ENCODE data around the gene MLST8.

MLST8 gene

DNA sequence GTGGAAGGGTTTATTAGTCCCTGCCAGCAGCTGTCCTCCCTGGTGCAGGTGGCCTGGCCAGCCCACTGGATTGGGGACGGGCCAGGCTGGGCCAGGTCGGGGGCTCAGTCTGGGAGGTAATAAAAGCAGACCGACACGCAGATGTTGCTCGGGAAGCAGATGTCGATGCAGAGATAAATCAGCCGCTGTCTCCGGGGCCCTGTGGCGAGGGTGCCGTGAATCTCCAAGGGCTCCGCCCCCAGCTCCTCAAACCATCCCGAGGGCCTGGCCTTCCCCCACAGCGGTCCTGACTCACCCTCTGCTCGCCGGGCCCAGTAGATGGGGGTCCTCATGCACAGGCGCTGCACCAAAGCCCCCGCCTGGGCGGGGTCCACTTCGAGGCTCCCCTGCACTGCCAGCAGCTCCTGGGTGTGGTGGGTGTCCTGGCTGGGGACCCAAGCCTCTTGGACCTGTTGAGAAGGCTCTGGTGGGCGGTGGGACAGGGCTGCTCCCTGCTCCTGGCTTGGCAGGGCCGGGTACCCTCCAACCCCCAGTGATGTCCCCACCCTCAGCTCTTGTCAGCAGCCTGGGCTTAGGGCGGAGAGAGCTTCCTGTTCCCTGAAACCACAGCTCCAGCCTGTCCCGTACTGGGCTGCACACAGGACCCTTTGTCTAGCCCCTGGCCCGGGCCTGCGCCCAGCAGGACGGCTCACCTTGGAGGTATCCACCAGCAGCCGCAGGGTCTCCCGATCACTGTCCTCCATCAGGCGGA, 4.2 kb downstream of the MLST8 start:
- no peak for DNase-seq

GRCh38 chr16:2210009-2210332, 4.7 kb downstream of the MLST8 start:
- no peak for DNase-seq

DNA sequence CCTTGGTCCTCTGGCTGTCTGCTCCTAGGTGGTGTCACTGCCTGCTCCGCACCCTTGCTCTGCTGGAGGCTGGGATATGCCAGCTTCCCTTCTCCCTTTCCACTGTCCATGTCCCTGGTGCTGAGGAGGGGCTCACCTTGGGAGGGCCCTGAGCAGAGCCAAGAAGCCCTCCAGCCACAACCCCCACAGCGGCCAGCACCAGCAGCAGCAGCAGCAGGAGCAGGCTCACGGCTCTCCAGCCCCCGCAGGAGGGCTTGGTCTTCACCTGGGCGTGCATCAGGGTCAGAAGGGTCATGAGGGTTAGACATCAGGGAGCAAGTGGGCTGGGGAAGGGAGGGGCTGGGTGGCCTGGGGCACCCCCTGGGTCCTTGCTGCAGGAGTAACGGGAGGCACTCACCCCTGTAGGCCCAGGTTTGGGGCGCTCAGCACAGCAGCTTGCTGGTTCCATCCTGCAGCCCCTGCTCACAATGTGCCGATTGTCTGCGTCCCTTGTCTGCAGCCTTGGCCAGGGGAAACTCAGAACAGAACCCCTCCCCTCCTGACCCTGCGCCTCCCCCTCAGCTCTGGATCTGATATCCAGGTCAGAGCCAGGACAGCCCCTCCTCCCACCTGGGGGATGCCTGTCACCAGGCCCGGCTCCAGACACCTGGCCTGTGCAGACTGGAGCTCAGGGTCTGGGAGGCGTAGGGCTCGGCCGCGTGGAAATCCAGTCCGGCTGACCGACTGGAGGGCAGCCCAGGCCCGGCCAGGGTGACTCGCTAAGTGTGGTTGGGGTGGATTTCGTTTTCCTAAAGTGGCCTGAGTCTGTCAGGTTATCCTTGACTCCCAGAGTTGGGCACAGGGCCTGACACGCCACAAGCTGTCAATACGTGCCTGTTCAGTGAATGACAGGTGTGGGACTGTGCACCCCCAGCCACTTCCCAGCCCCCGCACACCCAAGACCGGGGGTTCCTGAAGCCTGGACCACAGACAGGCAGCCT, 5.4 kb downstream of the MLST8 start, which contains the start of gene BRICD5:
BRICD5 (minus strand) TSS at position 478 of the 980 bp plus-strand sequence; CDS start at position 448, 30 bp downstream.
- no peak for DNase-seq

DNA sequence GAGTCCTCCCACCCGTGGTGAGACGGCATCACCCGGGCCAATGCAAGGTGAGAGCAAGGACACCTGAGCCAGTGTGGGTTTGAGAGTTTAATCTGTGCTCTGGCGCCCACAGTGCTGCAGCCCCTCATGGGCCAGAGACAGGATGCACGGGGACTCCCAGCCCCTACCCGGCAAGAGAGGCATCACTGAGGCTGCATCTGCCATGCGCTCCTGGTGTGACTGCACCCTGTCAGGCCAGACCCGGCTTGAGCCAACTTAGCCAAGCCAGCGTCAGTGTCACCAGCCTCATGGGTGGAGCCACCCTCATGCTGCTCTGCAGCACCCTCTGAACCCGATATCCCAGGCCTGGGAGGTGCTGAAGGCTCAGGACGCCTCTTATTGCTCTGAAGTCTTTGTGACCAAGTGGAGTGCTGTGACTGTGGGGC, 6.7 kb downstream of the MLST8 start:
- no peak for DNase-seq

DNA sequence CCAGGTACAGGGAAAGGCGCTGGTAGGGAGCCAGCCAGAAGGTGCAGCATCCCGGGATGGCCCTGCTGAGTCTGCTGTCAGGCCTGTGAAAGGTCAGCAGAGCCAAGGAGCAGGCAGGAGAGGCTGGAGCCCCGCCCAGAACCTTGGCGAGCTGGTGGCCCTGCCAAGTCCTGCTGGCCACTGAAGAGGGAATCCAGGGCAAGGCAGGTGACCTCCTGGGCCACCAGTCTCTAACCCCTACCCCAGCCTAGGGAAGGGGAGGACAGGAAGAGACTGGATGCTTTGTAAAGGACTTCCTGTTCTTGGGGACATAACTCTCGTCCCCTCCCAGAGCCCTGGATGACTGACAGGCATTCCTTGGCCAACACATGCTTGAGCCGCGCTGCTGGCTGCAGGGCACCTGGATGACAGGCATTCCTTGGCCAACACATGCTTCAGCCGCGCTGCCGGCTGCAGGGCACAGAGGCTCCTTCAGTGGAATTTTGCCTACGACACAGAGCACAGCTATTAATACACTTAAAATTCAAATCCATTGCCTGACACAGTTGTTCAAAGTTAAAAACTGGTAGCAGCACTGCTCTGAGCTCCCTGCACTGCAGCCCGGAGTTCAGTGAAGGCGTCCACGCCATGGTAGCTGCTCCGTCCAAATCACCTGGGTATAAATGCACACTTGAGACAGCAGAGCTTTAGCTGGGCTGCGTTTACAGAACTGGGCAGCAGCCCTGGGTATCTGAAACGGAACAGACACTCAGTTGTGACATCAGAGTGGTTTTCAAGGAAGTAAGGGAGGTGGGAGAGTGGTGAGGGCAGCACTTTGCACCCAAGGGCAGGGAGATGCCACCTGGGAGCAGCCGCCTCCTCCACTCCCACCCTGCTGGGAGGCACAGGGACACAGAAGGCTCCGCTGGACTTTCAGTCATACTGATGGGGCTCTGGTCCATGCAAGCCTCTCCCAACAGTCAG, 7.4 kb downstream of the MLST8 start:
- no peak for DNase-seq

- DNase-seq = no peak
Measured at GRCh38 chr16:2213817-2214718, 8.8 kb downstream of the MLST8 start.

DNA sequence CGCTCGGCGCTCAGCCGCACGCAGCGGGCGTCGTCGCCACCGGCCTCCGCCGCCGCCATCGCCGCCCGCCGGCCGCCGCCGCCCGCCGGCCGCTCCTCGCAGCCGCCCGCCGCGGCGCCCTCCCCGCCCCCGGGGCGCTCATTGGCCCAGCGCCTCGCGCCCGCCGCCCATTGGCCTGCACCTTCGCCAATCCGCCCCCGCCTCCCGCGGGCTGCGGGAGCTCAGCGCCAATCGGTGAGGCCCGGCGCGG, 9.4 kb downstream of the MLST8 start, which contains the start of gene PGP:
PGP (minus strand) TSS at position 122 of the 250 bp plus-strand sequence; CDS start at position 59, 63 bp downstream.
- no peak for DNase-seq

GRCh38 chr16:2216330-2216729, 11.1 kb downstream of the MLST8 start:
- DNase-seq = no peak

DNA sequence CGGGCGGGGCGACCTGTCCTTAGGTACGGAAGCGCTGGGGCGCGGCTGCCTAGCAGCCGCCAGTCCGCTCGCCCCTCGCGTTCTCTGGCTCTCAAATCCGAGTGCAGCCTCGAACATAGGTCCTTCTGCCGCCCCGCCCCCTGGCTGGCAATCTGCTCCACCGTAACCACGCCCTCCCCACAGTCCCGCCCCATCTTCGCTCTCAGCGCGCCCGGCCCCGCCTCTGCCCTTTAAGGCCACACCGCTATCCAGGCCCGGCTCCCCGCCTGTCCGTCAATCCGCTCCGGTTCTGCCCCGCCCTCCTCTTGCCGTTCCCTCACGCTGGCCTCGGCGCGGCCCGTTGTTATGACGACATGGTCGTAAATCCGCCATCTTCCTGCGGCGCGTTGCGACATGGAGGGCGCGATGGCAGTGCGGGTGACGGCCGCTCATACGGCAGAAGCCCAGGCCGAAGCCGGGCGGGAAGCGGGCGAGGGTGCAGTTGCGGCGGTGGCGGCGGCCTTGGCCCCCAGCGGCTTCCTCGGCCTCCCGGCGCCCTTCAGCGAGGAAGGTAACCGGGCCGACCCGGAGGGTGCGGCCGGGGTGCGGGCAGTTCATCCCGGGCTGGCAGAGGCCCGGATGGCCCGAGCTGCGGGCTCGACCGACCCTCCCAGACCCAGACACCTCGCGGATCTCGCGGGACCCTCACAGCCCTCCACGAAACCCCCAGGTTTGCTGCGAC, 18.1 kb downstream of the MLST8 start, which contains the start of gene E4F1:
E4F1 (plus strand) TSS at position 371 of the 721 bp plus-strand sequence; CDS start at position 394, 23 bp downstream.
- DNase-seq = peak; percentile 99

DNA sequence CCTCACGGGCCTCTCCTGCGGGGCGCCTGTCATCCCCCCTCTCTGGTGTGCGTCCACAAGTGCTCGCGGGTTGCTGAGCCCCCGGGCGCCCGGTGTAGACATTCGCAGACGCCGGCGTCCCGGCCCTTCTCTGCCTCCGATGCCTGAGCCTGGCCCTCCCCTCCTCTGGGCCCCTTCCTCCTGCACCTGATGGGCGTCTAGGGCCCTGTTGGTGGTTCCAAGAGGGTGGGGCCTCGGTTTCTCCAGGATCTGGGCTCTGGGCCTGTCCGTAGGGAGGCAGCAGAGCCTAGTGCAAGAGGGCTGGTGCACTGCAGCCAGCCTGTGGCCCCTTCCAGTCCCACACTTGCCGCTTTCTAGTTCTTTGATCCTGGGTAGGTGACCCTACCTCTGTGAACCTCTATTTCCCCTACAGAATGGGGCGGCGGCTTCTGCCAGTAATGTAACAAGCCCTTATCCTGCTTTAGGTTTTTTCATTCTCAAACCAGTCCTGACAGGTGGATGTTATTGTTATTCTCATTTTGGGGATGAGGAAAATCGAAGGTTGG, 18.8 kb downstream of the MLST8 start:
- DNase-seq = no peak

GRCh38 chr16:2226245-2226793, 21.1 kb downstream of the MLST8 start:
- DNase-seq = no peak

DNA sequence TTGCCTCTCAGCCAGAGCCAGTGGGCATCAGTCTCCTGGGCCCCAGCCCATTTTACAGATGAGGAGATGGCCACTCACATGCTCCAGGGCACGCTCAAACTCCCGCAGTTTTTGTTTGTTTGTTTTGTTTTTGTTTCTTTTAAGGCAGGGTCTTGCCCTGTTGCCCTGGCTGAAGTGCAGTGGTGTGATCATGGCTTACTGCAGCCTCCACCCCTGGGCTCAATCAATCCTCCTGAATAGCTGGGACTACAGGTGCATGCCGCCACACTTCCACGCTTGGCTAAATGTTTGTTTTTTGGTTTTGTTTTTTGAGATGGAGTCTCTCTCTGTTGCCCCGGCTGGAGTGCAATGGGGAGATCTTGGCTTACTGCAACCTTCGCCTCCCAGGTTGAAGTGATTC, 21.7 kb downstream of the MLST8 start:
- DNase-seq = no peak

DNA sequence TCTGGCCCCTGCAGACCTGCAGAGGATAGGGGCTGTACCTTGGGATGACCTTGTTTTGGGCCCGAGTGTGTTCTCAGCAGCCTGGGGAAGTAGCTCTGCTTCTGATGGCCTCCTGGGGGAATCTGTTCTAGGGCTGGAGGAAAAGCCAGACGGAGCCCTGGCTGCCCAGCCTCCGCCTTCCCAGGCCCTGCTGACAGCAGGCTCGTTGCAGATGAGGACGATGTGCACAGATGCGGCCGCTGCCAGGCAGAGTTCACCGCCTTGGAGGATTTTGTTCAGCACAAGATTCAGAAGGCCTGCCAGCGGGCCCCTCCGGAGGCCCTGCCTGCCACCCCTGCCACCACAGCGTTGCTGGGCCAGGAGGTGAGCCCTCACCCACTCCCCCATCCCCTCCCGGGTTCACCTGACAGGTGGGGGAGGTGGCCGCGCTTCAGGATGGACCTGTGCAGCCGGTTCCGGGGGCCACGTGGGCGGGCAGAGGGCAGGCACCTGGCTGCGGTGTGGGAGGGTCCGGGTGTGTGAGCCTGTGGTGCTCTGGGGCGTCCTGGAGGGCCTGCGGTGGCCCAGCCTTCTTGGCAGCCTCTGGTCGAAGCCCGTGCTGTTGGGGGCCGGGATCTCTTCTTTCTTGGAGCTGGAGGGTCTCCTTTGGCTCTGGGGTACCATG, 23.0 kb downstream of the MLST8 start:
- DNase-seq = no peak

GRCh38 chr16:2229091-2229490, 23.8 kb downstream of the MLST8 start:
- DNase-seq = no peak

- DNase-seq = no peak
Measured at GRCh38 chr16:2229632-2230250, 24.5 kb downstream of the MLST8 start.

DNA sequence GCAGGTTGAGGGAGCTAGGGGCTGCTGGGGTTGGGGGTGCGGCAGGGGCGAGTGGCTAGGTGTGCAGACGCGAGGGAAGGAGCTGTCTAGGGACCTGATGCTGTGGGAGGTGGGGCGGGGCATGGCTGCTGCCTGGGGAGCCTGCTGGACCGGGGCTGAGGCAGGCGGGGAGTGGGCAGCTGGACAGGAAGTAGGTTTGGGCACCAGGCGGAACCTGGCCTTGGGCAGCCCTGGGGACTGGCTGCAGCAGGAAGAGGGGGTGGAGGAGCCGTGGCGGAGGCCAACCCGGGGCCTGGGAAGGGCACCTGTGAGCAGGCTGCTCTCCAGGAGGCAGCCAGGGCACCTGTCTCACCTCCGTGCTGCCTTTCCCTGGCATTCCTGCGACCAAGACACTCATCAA, 25.1 kb downstream of the MLST8 start:
- no peak for DNase-seq

- DNase-seq = no peak
Measured at GRCh38 chr16:2231016-2231931, 26.0 kb downstream of the MLST8 start.
